Effector memory CD8-positive, alpha-beta T cell (primary cell): ENCODE results near the gene CEP135.
"Not testable (repeated sequence)": the region's sequence is repeated elsewhere in the genome, so short reads cannot be mapped to it uniquely, and the experiment has no call there.

Experiments
- ATAC-seq: fragments of 150-1000 bp; cut with Tn5 transposase; replicated peaks from 2 replicates; pipeline ENCODE4 v1.10.0; 2021; ENCODE audit warnings: mild to moderate bottlenecking, moderate library complexity
- DNase-seq, 3 experiments: peaks; one replicate each; pipeline ENCODE4 v3.0.0; 2021
- H3K27ac Mint-ChIP-seq, 2 donors: one replicate each; pipeline ENCODE4 v1.8.0; 2022; ENCODE audit warnings: mild to moderate bottlenecking in 2 of 2, mixed read lengths in 2 of 2, moderate library complexity in 2 of 2
- H3K27me3 Mint-ChIP-seq, 2 donors: one replicate each; pipeline ENCODE4 v1.8.0; 2022; ENCODE audit warnings: mixed read lengths in 2 of 2
- H3K36me3 Mint-ChIP-seq: one replicate; pipeline ENCODE4 v1.8.0; 2022; ENCODE audit warnings: mild to moderate bottlenecking, moderate library complexity, mixed read lengths; ENCODE audit not compliant: insufficient read depth
- H3K4me1 Mint-ChIP-seq, 2 donors: one replicate each; pipeline ENCODE4 v1.8.0; 2022; ENCODE audit warnings: low read depth in 2 of 2, mixed read lengths in 2 of 2
- H3K4me3 Mint-ChIP-seq, 2 donors: one replicate each; pipeline ENCODE4 v1.8.0; 2022; ENCODE audit warnings: mild to moderate bottlenecking in 2 of 2, mixed read lengths in 2 of 2, moderate library complexity in 2 of 2
- H3K9me3 Mint-ChIP-seq, 2 donors: one replicate each; pipeline ENCODE4 v1.8.0; 2022; ENCODE audit warnings: mixed read lengths in 2 of 2

The CEP135 gene

GRCh38 chr4:55926610-55927009, 22.1 kb upstream of the CEP135 start:
- no peaks in the 10 kb centered on the region for H3K4me1 Mint-ChIP-seq
- no peak for DNase-seq
- no peaks in the 10 kb centered on the region for H3K27me3 Mint-ChIP-seq
- H3K27ac Mint-ChIP-seq: no peak overlapping the region
- ATAC-seq: no peak
- no peaks in the 10 kb centered on the region for H3K9me3 Mint-ChIP-seq
- H3K4me3 Mint-ChIP-seq: no peak overlapping the region
- no peaks in the 10 kb centered on the region for H3K36me3 Mint-ChIP-seq

- H3K9me3 Mint-ChIP-seq: no peaks in the 10 kb centered on the region
- no peak overlapping the region for H3K27ac Mint-ChIP-seq
These were observed 20.8 kb upstream of the CEP135 start for GRCh38 chr4:55927803-55928437.

GRCh38 chr4:55928846-55929245, 19.9 kb upstream of the CEP135 start:
- Mint-ChIP-seq H3K27ac (no peak overlapping the region), H3K4me1 (no peaks in the 10 kb centered on the region), H3K4me3 (no peak overlapping the region), H3K9me3 (no peaks in the 10 kb centered on the region), H3K36me3 (no peaks in the 10 kb centered on the region), H3K27me3 (peaks cover 0 to 1% of the 10 kb centered on the region in 2 donors)
- DNase-seq: no peak
- no peak for ATAC-seq

More at GRCh38 chr4:55927803-55928437, 20.8 kb upstream of the CEP135 start:
- no peak overlapping the region for H3K4me3 Mint-ChIP-seq
- H3K27me3 Mint-ChIP-seq: no peaks in the 10 kb centered on the region
- ATAC-seq (no peak), DNase-seq (no peak)
- no peaks in the 10 kb centered on the region for H3K4me1 Mint-ChIP-seq
- H3K36me3 Mint-ChIP-seq: no peaks in the 10 kb centered on the region

- DNase-seq (no peak), ATAC-seq (no peak)
- Mint-ChIP-seq H3K36me3 (no peaks in the 10 kb centered on the region), H3K27ac (no peak overlapping the region), H3K27me3 (peaks cover 6 to 7% of the 10 kb centered on the region in 2 donors), H3K9me3 (no peaks in the 10 kb centered on the region), H3K4me1 (no peaks in the 10 kb centered on the region), H3K4me3 (no peak overlapping the region)
These were observed 17.7 kb upstream of the CEP135 start for GRCh38 chr4:55931043-55931442.

GRCh38 chr4:55931833-55932232, 16.9 kb upstream of the CEP135 start:
- H3K4me3 Mint-ChIP-seq: no peak overlapping the region
- DNase-seq: no peak

GRCh38 chr4:55932511-55932910, 16.2 kb upstream of the CEP135 start:
- Mint-ChIP-seq H3K9me3 (no peaks in the 10 kb centered on the region), H3K36me3 (no peaks in the 10 kb centered on the region), H3K4me1 (no peaks in the 10 kb centered on the region), H3K4me3 (no peak overlapping the region), H3K27ac (no peak overlapping the region), H3K27me3 (peaks cover 14 to 22% of the 10 kb centered on the region in 2 donors)
- ATAC-seq (no peak), DNase-seq (no peak)

More at GRCh38 chr4:55931833-55932232, 16.9 kb upstream of the CEP135 start:
- no peaks in the 10 kb centered on the region for H3K36me3 Mint-ChIP-seq
- H3K27ac Mint-ChIP-seq: no peak overlapping the region
- H3K27me3 Mint-ChIP-seq: peaks cover 12 to 15% of the 10 kb centered on the region in 2 donors
- no peak for ATAC-seq
- no peaks in the 10 kb centered on the region for H3K4me1 Mint-ChIP-seq
- no peaks in the 10 kb centered on the region for H3K9me3 Mint-ChIP-seq

- H3K27me3 Mint-ChIP-seq: peaks cover 14 to 33% of the 10 kb centered on the region in 2 donors
- ATAC-seq: no peak
- H3K4me1 Mint-ChIP-seq: no peaks in the 10 kb centered on the region
- no peaks in the 10 kb centered on the region for H3K36me3 Mint-ChIP-seq
- H3K4me3 Mint-ChIP-seq: no peak overlapping the region
- no peaks in the 10 kb centered on the region for H3K9me3 Mint-ChIP-seq
- no peak for DNase-seq
- H3K27ac Mint-ChIP-seq: no peak overlapping the region
These were observed 15.1 kb upstream of the CEP135 start for GRCh38 chr4:55933611-55934010.

GRCh38 chr4:55935907-55936306, 12.8 kb upstream of the CEP135 start:
- peaks cover 25 to 48% of the 10 kb centered on the region in 2 donors for H3K27me3 Mint-ChIP-seq
- H3K4me3 Mint-ChIP-seq, ATAC-seq, H3K9me3 Mint-ChIP-seq, H3K36me3 Mint-ChIP-seq, H3K27ac Mint-ChIP-seq, DNase-seq, H3K4me1 Mint-ChIP-seq: not testable (repeated sequence)

- no peak overlapping the region for H3K27ac Mint-ChIP-seq
- ATAC-seq (no peak), DNase-seq (no peak)
- H3K36me3 Mint-ChIP-seq: no peaks in the 10 kb centered on the region
- H3K4me3 Mint-ChIP-seq: no peak overlapping the region
- peaks cover 25 to 48% of the 10 kb centered on the region in 2 donors for H3K27me3 Mint-ChIP-seq
- no peaks in the 10 kb centered on the region for H3K9me3 Mint-ChIP-seq
- no peaks in the 10 kb centered on the region for H3K4me1 Mint-ChIP-seq
These were observed 10.3 kb upstream of the CEP135 start for GRCh38 chr4:55938481-55938880.

GRCh38 chr4:55939421-55939820, 9.3 kb upstream of the CEP135 start:
- no peaks in the 10 kb centered on the region for H3K9me3 Mint-ChIP-seq
- H3K36me3 Mint-ChIP-seq: no peaks in the 10 kb centered on the region
- H3K4me3 Mint-ChIP-seq: no peak overlapping the region
- no peaks in the 10 kb centered on the region for H3K4me1 Mint-ChIP-seq
- ATAC-seq: no peak
- peaks cover 20 to 56% of the 10 kb centered on the region in 2 donors for H3K27me3 Mint-ChIP-seq
- H3K27ac Mint-ChIP-seq: no peak overlapping the region
- no peak for DNase-seq

GRCh38 chr4:55941881-55942396, 6.8 kb upstream of the CEP135 start:
- no peak overlapping the region for H3K4me3 Mint-ChIP-seq

GRCh38 chr4:55947254-55947882, 1.4 kb upstream of the CEP135 start:
- Mint-ChIP-seq H3K4me1 (peaks cover 22 to 28% of the 10 kb centered on the region in 2 donors), H3K36me3 (peaks cover 15% of the 10 kb centered on the region), H3K27me3 (peaks cover 0 to 14% of the 10 kb centered on the region in 2 donors), H3K9me3 (no peaks in the 10 kb centered on the region), H3K4me3 (peak overlapping the region; percentile 88 to 91), H3K27ac (peak overlapping the region; percentile 93)
- ATAC-seq: no peak
- no peak for DNase-seq

More at GRCh38 chr4:55941881-55942396, 6.8 kb upstream of the CEP135 start:
- ATAC-seq (no peak), DNase-seq (no peak)
- Mint-ChIP-seq H3K4me1 (no peaks in the 10 kb centered on the region), H3K27ac (no peak overlapping the region), H3K27me3 (peaks cover 12 to 46% of the 10 kb centered on the region in 2 donors), H3K9me3 (no peaks in the 10 kb centered on the region), H3K36me3 (no peaks in the 10 kb centered on the region)

GRCh38 chr4:55947912-55948725, 626 bp upstream of the CEP135 start:
- Mint-ChIP-seq H3K27me3 (peaks cover 0 to 14% of the 10 kb centered on the region in 2 donors), H3K36me3 (peaks cover 18% of the 10 kb centered on the region), H3K27ac (peak overlapping the region; percentile 93), H3K4me1 (peaks cover 22 to 28% of the 10 kb centered on the region in 2 donors), H3K4me3 (peak overlapping the region; percentile 88 to 91), H3K9me3 (no peaks in the 10 kb centered on the region)
- ATAC-seq: peak; percentile 48
- DNase-seq: peak; percentile 22 to 35 (median 29)
